RWPE2 (cell line): Measurements from ENCODE around the gene MOB2.

Source experiments
- ATAC-seq: fragments of 200-7000 bp; cut with Tn5 transposase; 3 replicates; pipeline ENCODE4 v1.9.1; 2021; ENCODE audit warnings: low read depth
- DNase-seq: peaks from one replicate; pipeline ENCODE4 v3.0.0-alpha.2; 2020; ENCODE audit warnings: low spot score
- H3K27ac ChIP-seq: fragments of 450-650 bp; 2 replicates; pipeline ENCODE4 v1.5.1; 2017; ENCODE audit warnings: mild to moderate bottlenecking; ENCODE audit not compliant: poor library complexity, severe bottlenecking
- H3K27me3 ChIP-seq: fragments of 250-450 bp; sonication (Bioruptor Pico); 2 replicates; pipeline ENCODE4 v1.5.1; 2021; ENCODE audit warnings: mild to moderate bottlenecking, moderate library complexity; ENCODE audit not compliant: insufficient read depth, poor library complexity, severe bottlenecking
- H3K36me3 ChIP-seq: fragments of 250-450 bp; sonication (Bioruptor Pico); 2 replicates; pipeline ENCODE4 v1.5.1; 2020; ENCODE audit warnings: low read depth, mild to moderate bottlenecking, moderate library complexity
- H3K4me1 ChIP-seq: fragments of 250-450 bp; sonication (Bioruptor Pico); 2 replicates; pipeline ENCODE4 v1.5.1; 2021; ENCODE audit warnings: mild to moderate bottlenecking, moderate library complexity; ENCODE audit not compliant: insufficient read depth, poor library complexity, severe bottlenecking
- H3K4me3 ChIP-seq: fragments of 250-450 bp; sonication (Bioruptor Pico); 2 replicates; pipeline ENCODE4 v1.5.1; 2021; ENCODE audit warnings: mild to moderate bottlenecking, moderate library complexity; ENCODE audit not compliant: severe bottlenecking
- H3K9me3 ChIP-seq: fragments of 250-450 bp; sonication (Bioruptor Pico); 2 replicates; pipeline ENCODE4 v1.5.1; 2021; ENCODE audit warnings: mild to moderate bottlenecking, moderate library complexity; ENCODE audit not compliant: severe bottlenecking
- CTCF ChIP-seq: fragments of 450-650 bp; IDR thresholded peaks from one replicate; pipeline ENCODE4 v1.5.1; 2017; ENCODE audit warnings: mild to moderate bottlenecking, moderate library complexity; ENCODE audit not compliant: poor library complexity, severe bottlenecking

The MOB2 gene

GRCh38 chr11:1483445-1483961, 3.1 kb downstream of the MOB2 start:
- Histone ChIP-seq H3K4me3 (no peak overlapping the region), H3K36me3 (no peaks in the 10 kb centered on the region; the same call in 1 of the 2 replicates), H3K9me3 (no peaks in the 10 kb centered on the region), H3K27ac (no peak overlapping the region), H3K4me1 (no peaks in the 10 kb centered on the region), H3K27me3 (no peaks in the 10 kb centered on the region)
- no peak for TF ChIP-seq CTCF
- ATAC-seq: no peak
- DNase-seq: no peak

DNA sequence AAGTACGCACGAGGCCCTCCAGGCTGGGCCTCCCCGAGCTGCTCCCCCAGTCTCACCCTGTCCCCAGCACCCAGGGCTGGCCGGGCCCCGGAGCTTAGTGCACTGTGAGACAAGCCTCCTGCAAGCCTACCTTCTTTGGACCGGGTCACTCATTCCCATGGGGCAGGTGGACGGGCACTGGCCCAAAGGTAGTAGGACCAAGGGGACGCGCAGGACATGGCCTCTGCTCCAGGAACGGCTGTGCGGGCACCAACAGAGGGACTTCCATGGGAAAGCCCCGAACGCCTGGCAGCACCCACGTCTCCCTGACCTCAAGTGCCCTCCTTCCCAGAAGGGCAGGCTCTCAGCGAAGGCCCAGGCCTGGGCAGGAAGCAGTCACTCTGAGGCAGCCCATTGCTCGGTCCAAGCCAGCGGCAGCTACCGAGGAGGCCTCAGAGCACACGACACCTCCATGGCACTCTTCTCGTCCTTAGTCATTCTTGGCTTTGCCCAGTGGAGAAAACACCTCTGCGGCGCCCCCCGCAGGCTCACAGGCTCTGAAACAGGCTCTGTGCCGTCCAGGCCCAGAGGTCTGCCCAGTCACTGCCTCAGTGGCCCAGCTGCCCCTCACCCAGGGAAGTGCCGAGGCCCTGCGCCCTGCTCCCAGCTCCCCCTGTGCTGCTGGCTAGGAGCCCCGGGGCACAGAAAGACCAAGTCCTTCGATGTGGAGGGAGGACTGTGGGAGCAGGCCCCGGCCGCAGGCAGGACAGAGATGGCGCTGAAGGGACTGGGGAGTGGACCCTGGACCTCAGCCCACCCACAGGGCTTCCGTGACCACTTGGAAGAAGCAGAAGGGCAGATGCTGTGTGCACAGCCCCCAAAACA, 3.8 kb downstream of the MOB2 start:
- H3K9me3 ChIP-seq: no peaks in the 10 kb centered on the region
- H3K4me3 ChIP-seq: no peak overlapping the region
- H3K36me3 ChIP-seq: no peaks in the 10 kb centered on the region; the same call in 1 of the 2 replicates
- no peak overlapping the region for H3K27ac ChIP-seq
- no peaks in the 10 kb centered on the region for H3K27me3 ChIP-seq
- no peak for ATAC-seq
- no peaks in the 10 kb centered on the region for H3K4me1 ChIP-seq
- no peak for DNase-seq
- no peak for TF ChIP-seq CTCF

DNA sequence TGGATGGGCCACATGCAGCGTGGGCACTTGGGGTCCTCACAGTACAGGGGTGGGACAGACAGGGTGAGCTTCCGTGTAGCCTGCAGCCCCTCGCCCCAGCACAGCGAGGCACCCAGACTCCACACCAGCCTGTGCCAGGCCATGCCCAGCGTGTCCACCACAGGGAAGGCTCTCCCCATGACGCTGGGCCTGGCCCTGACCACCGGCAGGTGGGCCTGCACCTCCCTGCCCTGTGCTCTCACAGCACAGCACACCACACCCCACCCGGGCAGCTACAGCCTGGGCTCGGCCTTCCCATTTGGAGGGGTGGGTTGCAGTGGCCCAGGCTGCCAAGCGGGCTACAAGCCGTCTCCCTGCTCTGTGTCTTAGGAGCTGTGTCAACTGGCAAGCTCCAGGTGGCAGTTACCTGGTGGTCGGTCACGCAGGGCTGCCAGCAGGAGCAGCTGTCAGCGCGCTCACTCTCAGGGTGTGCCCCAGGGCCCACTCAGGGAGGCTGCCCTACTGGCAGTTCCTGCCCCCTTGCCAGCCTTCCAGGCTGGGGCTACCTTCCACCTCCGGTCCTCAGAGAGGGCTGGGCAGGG, 4.6 kb downstream of the MOB2 start:
- no peak for TF ChIP-seq CTCF
- Histone ChIP-seq H3K27ac (no peak overlapping the region), H3K36me3 (no peaks in the 10 kb centered on the region; the same call in 1 of the 2 replicates), H3K9me3 (no peaks in the 10 kb centered on the region), H3K4me1 (no peaks in the 10 kb centered on the region), H3K27me3 (no peaks in the 10 kb centered on the region), H3K4me3 (no peak overlapping the region)
- ATAC-seq (no peak), DNase-seq (no peak)

DNA sequence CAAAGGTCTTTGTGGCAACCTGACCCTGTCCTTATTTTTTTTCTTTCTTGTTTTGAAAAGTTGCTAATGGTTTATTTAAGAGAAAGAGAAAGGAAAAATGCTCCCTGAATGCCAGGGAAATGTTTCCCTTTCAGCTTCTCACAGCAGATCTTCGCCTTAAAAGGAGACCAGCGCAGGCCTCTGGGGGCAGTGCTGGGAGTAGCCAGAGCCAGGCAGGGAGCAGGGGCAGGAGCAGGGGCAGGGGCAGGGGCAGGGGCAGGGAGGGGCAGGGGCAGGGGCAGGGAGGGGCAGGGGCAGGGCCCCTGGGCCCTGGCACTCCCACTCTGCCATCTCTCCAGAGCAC, 5.1 kb downstream of the MOB2 start:
- Histone ChIP-seq H3K36me3 (no peaks in the 10 kb centered on the region; the same call in 1 of the 2 replicates), H3K27ac (no peak overlapping the region), H3K9me3 (no peaks in the 10 kb centered on the region), H3K4me1 (no peaks in the 10 kb centered on the region), H3K4me3 (no peak overlapping the region), H3K27me3 (no peaks in the 10 kb centered on the region)
- DNase-seq (no peak), ATAC-seq (no peak)
- no peak for TF ChIP-seq CTCF
